Muscle of leg (tissue), 11 donors: ENCODE data around the gene PXK. TPM values are rescaled to one million over a fixed set of nuclear protein-coding genes. Genes with fewer than 3 reads are reported as not detected.
"Not testable (repeated sequence)": the region's sequence is repeated elsewhere in the genome, so short reads cannot be mapped to it uniquely, and the experiment has no call there.

Experiments
- DNase-seq: peaks from one replicate; pipeline ENCODE4 v3.0.0; 2013
- H3K27ac ChIP-seq: one replicate; pipeline ENCODE4 v1.5.1; 2013; ENCODE audit warnings: mild to moderate bottlenecking, low read length, control low read depth
- H3K27me3 ChIP-seq: one replicate; pipeline ENCODE4 v1.6.1; 2013; ENCODE audit warnings: low read length; ENCODE audit not compliant: control insufficient read depth, insufficient read depth
- H3K36me3 ChIP-seq: one replicate; pipeline ENCODE4 v1.6.1; 2013; ENCODE audit warnings: low read length; ENCODE audit not compliant: control insufficient read depth, insufficient read depth
- H3K4me1 ChIP-seq: one replicate; pipeline ENCODE4 v1.6.1; 2013; ENCODE audit warnings: low read length; ENCODE audit not compliant: control insufficient read depth, insufficient read depth
- H3K4me3 ChIP-seq: one replicate; pipeline ENCODE4 v1.5.1; 2013; ENCODE audit warnings: low read length, control low read depth
- H3K9me3 ChIP-seq: replicated peaks from 2 replicates; pipeline ENCODE4 v1.6.1; 2013; ENCODE audit warnings: low read depth, low read length; ENCODE audit not compliant: control insufficient read depth
- WGBS: methylation state at CpG from one replicate; pipeline ENCODE4 v1.1.5; 2013; ENCODE audit warnings: missing lambda C conversion rate; ENCODE audit not compliant: insufficient coverage; 5-methylcytosine and 5-hydroxymethylcytosine counted together
- polyA plus RNA-seq, 8 donors: library from polyadenylated mRNA; unstranded; fragments of 120-200 nt; gene quantifications; one replicate each; pipeline versions ENCODE4 v1.2.1 to v1.2.3, GENCODE V29; 2013; ENCODE audit warnings: inconsistent platforms in 1 of 8, low replicate concordance in 1 of 8; ENCODE audit not compliant: insufficient read length in 8 of 8, insufficient read depth in 1 of 8
- total RNA-seq: library from RNA; stranded (reverse); fragments of 120-200 nt; gene quantifications from one replicate; pipeline ENCODE4 v1.2.4, GENCODE V29; 2013

PXK gene
- total and polyA plus RNA-seq, 9 donors, result 15.9 to 19.9 (median 17.5) TPM

- Histone ChIP-seq H3K27me3 (no peaks in the 10 kb centered on the region), H3K36me3 (no peaks in the 10 kb centered on the region), H3K9me3 (no peaks in the 10 kb centered on the region), H3K4me3 (peak overlapping the region; percentile 66), H3K4me1 (peaks cover 8% of the 10 kb centered on the region), H3K27ac (peak overlapping the region; percentile 31)
- WGBS, result under 1% methylated on average over 24 of the region's 37 CpGs
- DNase-seq, result peak; percentile 65
Measured at GRCh38 chr3:58333206-58334012, 717 bp downstream of the PXK start.

GRCh38 chr3:58334013-58334321, 1.3 kb downstream of the PXK start:
- H3K4me1 ChIP-seq, result peaks cover 8% of the 10 kb centered on the region
- H3K27ac ChIP-seq, result no peak overlapping the region
- no peaks in the 10 kb centered on the region for H3K36me3 ChIP-seq
- DNase-seq, result no peak
- 40% methylated on average over 1 of the region's 4 CpGs for WGBS
- no peaks in the 10 kb centered on the region for H3K27me3 ChIP-seq
- H3K9me3 ChIP-seq, result no peaks in the 10 kb centered on the region
- peak overlapping the region; percentile 66 for H3K4me3 ChIP-seq

- WGBS, result no CpG with 5 or more reads among the region's 1 CpG
- no peak overlapping the region for H3K4me3 ChIP-seq
- no peak overlapping the region for H3K27ac ChIP-seq
Measured at GRCh38 chr3:58334506-58334884, 1.8 kb downstream of the PXK start.

GRCh38 chr3:58335652-58335947, 2.9 kb downstream of the PXK start:
- Histone ChIP-seq H3K27me3 (no peaks in the 10 kb centered on the region), H3K4me3 (no peak overlapping the region), H3K9me3 (no peaks in the 10 kb centered on the region), H3K27ac (peak overlapping the region; percentile 85), H3K36me3 (no peaks in the 10 kb centered on the region), H3K4me1 (peaks cover 8% of the 10 kb centered on the region)
- no CpG with 5 or more reads among the region's 1 CpG for WGBS
- no peak for DNase-seq

More at GRCh38 chr3:58334506-58334884, 1.8 kb downstream of the PXK start:
- Histone ChIP-seq H3K36me3 (no peaks in the 10 kb centered on the region), H3K9me3 (no peaks in the 10 kb centered on the region), H3K27me3 (no peaks in the 10 kb centered on the region), H3K4me1 (peaks cover 8% of the 10 kb centered on the region)
- DNase-seq, result no peak

- 100% methylated on average over 1 of the region's 3 CpGs for WGBS
- no peak for DNase-seq
- no peaks in the 10 kb centered on the region for H3K9me3 ChIP-seq
- H3K27ac ChIP-seq, result no peak overlapping the region
- no peak overlapping the region for H3K4me3 ChIP-seq
- peaks cover 8% of the 10 kb centered on the region for H3K4me1 ChIP-seq
- H3K36me3 ChIP-seq, result no peaks in the 10 kb centered on the region
- H3K27me3 ChIP-seq, result no peaks in the 10 kb centered on the region
Measured at GRCh38 chr3:58336135-58336882, 3.6 kb downstream of the PXK start.

- Histone ChIP-seq H3K9me3 (no peaks in the 10 kb centered on the region), H3K27ac (no peak overlapping the region), H3K4me1 (peaks cover 5% of the 10 kb centered on the region), H3K36me3 (peaks cover 3% of the 10 kb centered on the region), H3K27me3 (no peaks in the 10 kb centered on the region), H3K4me3 (no peak overlapping the region)
- no peak for DNase-seq
- WGBS, result no CpG with 5 or more reads among the region's 1 CpG
Measured at GRCh38 chr3:58337190-58337589, 4.5 kb downstream of the PXK start.

GRCh38 chr3:58339146-58339545, 6.5 kb downstream of the PXK start:
- not testable (repeated sequence) for H3K4me1 ChIP-seq, DNase-seq, H3K27me3 ChIP-seq, H3K27ac ChIP-seq, H3K36me3 ChIP-seq, H3K4me3 ChIP-seq, H3K9me3 ChIP-seq
- WGBS, result 95% methylated on average over 6 of the region's 12 CpGs

- Histone ChIP-seq H3K27me3 (no peaks in the 10 kb centered on the region), H3K36me3 (peaks cover 8% of the 10 kb centered on the region), H3K4me3 (no peak overlapping the region), H3K9me3 (no peaks in the 10 kb centered on the region), H3K4me1 (no peaks in the 10 kb centered on the region), H3K27ac (no peak overlapping the region)
- DNase-seq, result no peak
- 71% methylated on average over 1 of the region's 3 CpGs for WGBS
Measured at GRCh38 chr3:58340594-58341244, 8.0 kb downstream of the PXK start.

GRCh38 chr3:58341376-58341775, 8.7 kb downstream of the PXK start:
- WGBS, result 67% methylated on average over 1 of the region's 3 CpGs
- Histone ChIP-seq H3K27ac (no peak overlapping the region), H3K36me3 (peaks cover 8% of the 10 kb centered on the region), H3K4me3 (no peak overlapping the region), H3K9me3 (no peaks in the 10 kb centered on the region), H3K27me3 (no peaks in the 10 kb centered on the region), H3K4me1 (no peaks in the 10 kb centered on the region)
- DNase-seq, result no peak

GRCh38 chr3:58342676-58343075, 10.0 kb downstream of the PXK start:
- H3K4me1 ChIP-seq, result no peaks in the 10 kb centered on the region
- WGBS, result 69% methylated on average over 2 of the region's 5 CpGs
- H3K9me3 ChIP-seq, result no peaks in the 10 kb centered on the region
- DNase-seq, result no peak
- peaks cover 8% of the 10 kb centered on the region for H3K36me3 ChIP-seq
- H3K27me3 ChIP-seq, result no peaks in the 10 kb centered on the region
- H3K27ac ChIP-seq, result no peak overlapping the region
- H3K4me3 ChIP-seq, result no peak overlapping the region
